Activated T-cell treated with anti-CD3 and anti-CD28 coated beads, Interleukin-2, amount 50 U/mL, for 24 hours (primary cell): Measurements from ENCODE around the gene MXD1.
A peak's percentile ranks its signal among the peaks of the same experiment; 100 is the strongest.

Experiments used
- DNase-seq: peaks from one replicate; pipeline ENCODE4 v3.0.0-alpha.2; 2020
- H3K27ac Mint-ChIP-seq: 2 replicates; pipeline ENCODE4 v1.8.0; 2020; ENCODE audit warnings: mild to moderate bottlenecking, mixed read lengths
- H3K27me3 Mint-ChIP-seq: 2 replicates; pipeline ENCODE4 v1.8.0; 2020; ENCODE audit warnings: mixed read lengths
- H3K36me3 Mint-ChIP-seq: 2 replicates; pipeline ENCODE4 v1.8.0; 2020; ENCODE audit warnings: low read depth, mixed read lengths
- H3K4me1 Mint-ChIP-seq: 2 replicates; pipeline ENCODE4 v1.8.0; 2020; ENCODE audit warnings: low read depth, mixed read lengths
- H3K4me3 Mint-ChIP-seq: 2 replicates; pipeline ENCODE4 v1.8.0; 2020; ENCODE audit warnings: mild to moderate bottlenecking, moderate library complexity, mixed read lengths
- H3K9me3 Mint-ChIP-seq: 2 replicates; pipeline ENCODE4 v1.8.0; 2020; ENCODE audit warnings: mixed read lengths

Gene MXD1

GRCh38 chr2:69954084-69954483 lies 39.2 kb downstream of the MXD1 start:
- Mint-ChIP-seq H3K27ac (no peak overlapping the region), H3K4me3 (no peak overlapping the region), H3K9me3 (no peaks in the 10 kb centered on the region), H3K4me1 (peaks cover 2% of the 10 kb centered on the region), H3K27me3 (no peaks in the 10 kb centered on the region), H3K36me3 (no peaks in the 10 kb centered on the region)
- DNase-seq = no peak

- Mint-ChIP-seq H3K27me3 (no peaks in the 10 kb centered on the region), H3K9me3 (no peaks in the 10 kb centered on the region), H3K4me3 (no peak overlapping the region), H3K27ac (no peak overlapping the region), H3K36me3 (no peaks in the 10 kb centered on the region), H3K4me1 (peaks cover 2% of the 10 kb centered on the region)
- DNase-seq = peak; percentile 13
Measured at GRCh38 chr2:69955029-69955428, 40.1 kb downstream of the MXD1 start.

GRCh38 chr2:69956475-69956979 lies 41.6 kb downstream of the MXD1 start:
- Mint-ChIP-seq H3K27ac (no peak overlapping the region), H3K27me3 (no peaks in the 10 kb centered on the region), H3K4me3 (no peak overlapping the region), H3K36me3 (no peaks in the 10 kb centered on the region), H3K4me1 (peaks cover 2% of the 10 kb centered on the region), H3K9me3 (no peaks in the 10 kb centered on the region)
- no peak for DNase-seq

- peaks cover 2% of the 10 kb centered on the region for H3K4me1 Mint-ChIP-seq
- H3K4me3 Mint-ChIP-seq = no peak overlapping the region
Measured at GRCh38 chr2:69957965-69958364, 43.1 kb downstream of the MXD1 start.

GRCh38 chr2:69958480-69958879 lies 43.6 kb downstream of the MXD1 start:
- H3K4me1 Mint-ChIP-seq = peaks cover 2% of the 10 kb centered on the region
- DNase-seq = peak; percentile 6
- no peaks in the 10 kb centered on the region for H3K9me3 Mint-ChIP-seq
- H3K4me3 Mint-ChIP-seq = no peak overlapping the region
- no peaks in the 10 kb centered on the region for H3K36me3 Mint-ChIP-seq
- H3K27me3 Mint-ChIP-seq = no peaks in the 10 kb centered on the region
- H3K27ac Mint-ChIP-seq = no peak overlapping the region

More at GRCh38 chr2:69957965-69958364, 43.1 kb downstream of the MXD1 start:
- Mint-ChIP-seq H3K36me3 (no peaks in the 10 kb centered on the region), H3K27me3 (no peaks in the 10 kb centered on the region), H3K9me3 (no peaks in the 10 kb centered on the region), H3K27ac (no peak overlapping the region)
- peak; percentile 20 for DNase-seq

- peak; percentile 13 for DNase-seq
- no peak overlapping the region for H3K4me3 Mint-ChIP-seq
- peaks cover 2% of the 10 kb centered on the region for H3K4me1 Mint-ChIP-seq
- no peaks in the 10 kb centered on the region for H3K27me3 Mint-ChIP-seq
- no peaks in the 10 kb centered on the region for H3K36me3 Mint-ChIP-seq
- H3K27ac Mint-ChIP-seq = no peak overlapping the region
- H3K9me3 Mint-ChIP-seq = no peaks in the 10 kb centered on the region
Measured at GRCh38 chr2:69959425-69959824, 44.5 kb downstream of the MXD1 start.

- Mint-ChIP-seq H3K4me1 (peaks cover 4% of the 10 kb centered on the region), H3K36me3 (no peaks in the 10 kb centered on the region), H3K27ac (no peak overlapping the region), H3K9me3 (no peaks in the 10 kb centered on the region), H3K4me3 (no peak overlapping the region), H3K27me3 (no peaks in the 10 kb centered on the region)
- peak; percentile 15 for DNase-seq
Measured at GRCh38 chr2:69960821-69961220, 45.9 kb downstream of the MXD1 start.

GRCh38 chr2:69961496-69961895 lies 46.6 kb downstream of the MXD1 start, which contains the start of gene ASPRV1:
Gene ASPRV1, minus strand, starts transcription at chr2:69961631. Its CDS starts 195 bp downstream, at chr2:69961436.
- DNase-seq = no peak
- no peaks in the 10 kb centered on the region for H3K36me3 Mint-ChIP-seq
- no peaks in the 10 kb centered on the region for H3K9me3 Mint-ChIP-seq
- H3K4me1 Mint-ChIP-seq = peaks cover 4% of the 10 kb centered on the region
- H3K4me3 Mint-ChIP-seq = no peak within 1 kb of the TSS
- no peak within 1 kb of the TSS for H3K27ac Mint-ChIP-seq
- no peaks in the 10 kb centered on the region for H3K27me3 Mint-ChIP-seq

- Mint-ChIP-seq H3K4me1 (peaks cover 2% of the 10 kb centered on the region), H3K27ac (no peak overlapping the region), H3K9me3 (no peaks in the 10 kb centered on the region), H3K4me3 (no peak overlapping the region), H3K36me3 (no peaks in the 10 kb centered on the region), H3K27me3 (no peaks in the 10 kb centered on the region)
- DNase-seq = no peak
Measured at GRCh38 chr2:69962986-69963730, 48.2 kb downstream of the MXD1 start.

GRCh38 chr2:69964353-69964841 lies 49.5 kb downstream of the MXD1 start:
- H3K4me3 Mint-ChIP-seq = no peak overlapping the region

GRCh38 chr2:69965756-69966445 lies 51.0 kb downstream of the MXD1 start:
- Mint-ChIP-seq H3K9me3 (no peaks in the 10 kb centered on the region), H3K4me1 (peaks cover 2% of the 10 kb centered on the region), H3K36me3 (no peaks in the 10 kb centered on the region), H3K27ac (no peak overlapping the region), H3K27me3 (no peaks in the 10 kb centered on the region), H3K4me3 (no peak overlapping the region)
- no peak for DNase-seq

More at GRCh38 chr2:69964353-69964841, 49.5 kb downstream of the MXD1 start:
- DNase-seq = no peak
- Mint-ChIP-seq H3K36me3 (no peaks in the 10 kb centered on the region), H3K27me3 (no peaks in the 10 kb centered on the region), H3K4me1 (peaks cover 2% of the 10 kb centered on the region), H3K27ac (no peak overlapping the region), H3K9me3 (no peaks in the 10 kb centered on the region)

GRCh38 chr2:69966496-69966895 lies 51.6 kb downstream of the MXD1 start:
- Mint-ChIP-seq H3K4me1 (peaks cover 2% of the 10 kb centered on the region), H3K4me3 (no peak overlapping the region), H3K9me3 (no peaks in the 10 kb centered on the region), H3K27me3 (no peaks in the 10 kb centered on the region), H3K36me3 (no peaks in the 10 kb centered on the region), H3K27ac (no peak overlapping the region)
- no peak for DNase-seq

- no peaks in the 10 kb centered on the region for H3K27me3 Mint-ChIP-seq
- no peak overlapping the region for H3K27ac Mint-ChIP-seq
- H3K4me3 Mint-ChIP-seq = no peak overlapping the region
- H3K9me3 Mint-ChIP-seq = no peaks in the 10 kb centered on the region
- peaks cover 2% of the 10 kb centered on the region for H3K4me1 Mint-ChIP-seq
- no peak for DNase-seq
- H3K36me3 Mint-ChIP-seq = no peaks in the 10 kb centered on the region
Measured at GRCh38 chr2:69968609-69969008, 53.7 kb downstream of the MXD1 start.

- Mint-ChIP-seq H3K4me3 (no peak overlapping the region), H3K27ac (no peak overlapping the region)
- no peak for DNase-seq
Measured at GRCh38 chr2:69969126-69969983, 54.4 kb downstream of the MXD1 start.

More at GRCh38 chr2:69969126-69969983, 54.4 kb downstream of the MXD1 start:
- H3K4me1 Mint-ChIP-seq = peaks cover 2% of the 10 kb centered on the region
- H3K36me3 Mint-ChIP-seq = no peaks in the 10 kb centered on the region
- no peaks in the 10 kb centered on the region for H3K9me3 Mint-ChIP-seq
- no peaks in the 10 kb centered on the region for H3K27me3 Mint-ChIP-seq
